ENCODE results near the gene HOMER3.

The HOMER3 gene

GRCh38 chr19:18919086-18919899, 21.7 kb downstream of the HOMER3 start, which contains the start of the genes COPE and DDX49 (continued):
- TF ChIP-seq ELK4 (IDR thresholded peaks at IDR 0.05; ENCODE audit: borderline replicate concordance, low read depth, low read length) (peak; percentile 90), ZBTB26 (tag by site-specific recombination; optimal IDR thresholded peaks at IDR 0.05) (peak; percentile 76), ZNF335 (tag by site-specific recombination; conservative IDR thresholded peaks at IDR 0.05) (peak; percentile 32; the same call in 1 of the 2 replicates), FEZF1 (tag by site-specific recombination; IDR thresholded peaks at IDR 0.05) (peak; percentile 28), ZNF707 (tag by site-specific recombination; IDR thresholded peaks at IDR 0.05) (no peak), BCL11A (tag by site-specific recombination; IDR thresholded peaks at IDR 0.05; ENCODE audit: low read depth) (no peak), PRDM6 (tag by site-specific recombination; IDR thresholded peaks at IDR 0.05) (no peak), ZFP3 (tag by site-specific recombination; IDR thresholded peaks at IDR 0.05; ENCODE audit: low read depth) (no peak), ZBTB8A (tag by site-specific recombination; IDR thresholded peaks at IDR 0.05) (0 out of 2 replicates have a peak, but pooled peaks have one; percentile 36), ZBTB48 (tag by site-specific recombination; IDR thresholded peaks at IDR 0.05) (peak; percentile 58; the same call in 1 of the 2 replicates), ZNF394 (tag by site-specific recombination; IDR thresholded peaks at IDR 0.05; ENCODE audit: borderline replicate concordance) (0 out of 2 replicates have a peak, but pooled peaks have one; percentile 13), CTCF (tag by site-specific recombination; IDR thresholded peaks at IDR 0.05) (peak; percentile 21; the same call in 1 of the 2 replicates), ATF2 (tag by site-specific recombination; IDR thresholded peaks at IDR 0.05; ENCODE audit: low read depth) (peak; percentile 35; the same call in 1 of the 2 replicates), ZSCAN5A (tag by site-specific recombination; IDR thresholded peaks at IDR 0.05) (0 out of 2 replicates have a peak, but pooled peaks have one; percentile 20), KLF9 (tag by site-specific recombination; IDR thresholded peaks at IDR 0.05; ENCODE audit: low read depth) (0 out of 2 replicates have a peak, but pooled peaks have one; percentile 30), KLF16 (tag by site-specific recombination; IDR thresholded peaks at IDR 0.05) (peak; percentile 14; the same call in 1 of the 2 replicates), ZNF692 (tag by site-specific recombination; IDR thresholded peaks at IDR 0.05) (peak; percentile 87), ZBTB11 (tag by site-specific recombination; conservative IDR thresholded peaks at IDR 0.05; ENCODE audit: low read depth) (peak; percentile 78), ZNF221 (tag by site-specific recombination; IDR thresholded peaks at IDR 0.05; ENCODE audit: borderline replicate concordance) (no peak), BCL11B (tag by site-specific recombination; IDR thresholded peaks at IDR 0.05; ENCODE audit: low read depth) (no peak), ZFP69B (tag by site-specific recombination; IDR thresholded peaks at IDR 0.05) (peak; percentile 66), ZNF76 (tag by site-specific recombination; IDR thresholded peaks at IDR 0.05; ENCODE audit: borderline replicate concordance, low read depth) (peak; percentile 98), REPIN1 (tag by site-specific recombination; IDR thresholded peaks at IDR 0.05; ENCODE audit: low read depth) (no peak), SP3 (tag by site-specific recombination; IDR thresholded peaks at IDR 0.05) (peak; percentile 98)

Data from HEK293 (cell line).